ENCODE measurements around the gene KIF9.
"Not testable (repeated sequence)": the region's sequence is repeated elsewhere in the genome, so short reads cannot be mapped to it uniquely, and the experiment has no call there.

The KIF9 gene

DNA sequence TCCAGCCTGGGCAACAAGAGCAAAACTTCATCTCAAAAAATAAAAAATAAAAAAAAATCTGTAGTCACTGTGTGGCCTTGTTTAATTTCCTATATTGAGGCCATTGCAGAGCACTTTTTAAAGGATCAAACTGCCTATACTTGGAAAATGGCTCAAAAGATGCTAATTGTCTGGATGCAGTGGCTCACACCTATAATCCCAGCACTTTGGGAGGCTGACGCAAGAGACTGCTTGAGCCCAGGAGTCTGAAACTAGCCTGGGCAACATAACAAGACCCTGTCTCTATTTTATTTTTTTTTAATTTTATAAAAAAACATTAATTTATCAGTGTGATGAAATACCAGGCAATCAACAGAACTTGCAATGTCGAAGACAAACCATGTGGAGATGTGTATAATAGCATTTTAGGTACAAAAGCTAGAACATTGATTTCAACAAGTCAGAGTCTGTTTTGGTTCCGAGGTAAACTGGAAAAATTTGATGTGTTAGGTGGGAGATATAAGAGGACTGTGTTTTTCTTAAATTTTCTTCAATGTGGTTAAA lies 71.7 kb downstream of the KIF9 start:
- DNase-seq (ENCODE audit: low read depth, low spot score) = no peak
- no peak overlapping the region for H3K4me3 ChIP-seq (ENCODE audit: low read length)

- DNase-seq (ENCODE audit: low read depth, low spot score); H3K4me3 ChIP-seq (ENCODE audit: low read length): not testable (repeated sequence)
These were observed 76.6 kb downstream of the KIF9 start for GRCh38 chr3:47206022-47206421.

DNA sequence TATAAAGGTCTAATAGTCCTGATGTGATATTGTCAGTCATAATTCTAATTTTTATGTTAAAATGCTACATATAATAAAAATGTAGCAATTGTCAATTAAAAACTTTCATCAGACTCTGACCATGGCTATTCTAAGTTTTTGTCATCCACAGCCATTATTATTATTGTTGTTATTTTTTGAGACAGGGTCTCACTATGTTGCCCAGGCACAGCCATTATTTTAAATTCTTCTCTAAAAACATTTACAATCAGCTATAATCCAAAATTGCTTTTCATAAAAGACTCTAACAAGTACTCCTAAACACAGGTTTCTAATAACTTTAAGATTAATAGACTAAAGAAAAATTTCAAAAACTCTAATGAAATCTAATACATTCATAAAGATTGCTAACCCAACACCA lies 77.7 kb downstream of the KIF9 start:
- H3K4me3 ChIP-seq (ENCODE audit: low read length) = no peak overlapping the region
- no peak for DNase-seq (ENCODE audit: low read depth, low spot score)

DNA sequence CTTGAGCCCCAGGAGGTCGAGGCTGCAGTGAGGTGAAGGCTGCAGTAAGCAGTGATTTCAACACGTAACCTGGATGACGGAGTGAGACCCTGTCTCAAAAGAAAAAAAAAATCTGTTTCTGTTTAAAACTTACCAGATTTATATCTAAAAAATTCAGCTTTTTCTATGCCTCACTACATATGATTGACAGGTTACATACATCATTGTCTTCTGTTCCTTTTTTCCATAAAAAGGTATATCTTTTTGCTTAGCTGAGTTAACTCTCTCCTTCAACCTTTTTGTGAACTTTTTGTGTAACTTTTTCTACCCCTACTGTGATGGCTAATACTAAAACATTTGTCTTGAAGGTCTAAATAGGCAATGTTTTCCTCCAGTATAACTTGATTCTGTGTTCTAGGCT lies 80.1 kb downstream of the KIF9 start:
- DNase-seq (ENCODE audit: low read depth, low spot score) = no peak
- H3K4me3 ChIP-seq (ENCODE audit: low read length) = no peak overlapping the region

- no peak overlapping the region for H3K4me3 ChIP-seq (ENCODE audit: low read length)
- no peak for DNase-seq (ENCODE audit: low read depth, low spot score)
These were observed 85.3 kb downstream of the KIF9 start for GRCh38 chr3:47197287-47197686.

DNA sequence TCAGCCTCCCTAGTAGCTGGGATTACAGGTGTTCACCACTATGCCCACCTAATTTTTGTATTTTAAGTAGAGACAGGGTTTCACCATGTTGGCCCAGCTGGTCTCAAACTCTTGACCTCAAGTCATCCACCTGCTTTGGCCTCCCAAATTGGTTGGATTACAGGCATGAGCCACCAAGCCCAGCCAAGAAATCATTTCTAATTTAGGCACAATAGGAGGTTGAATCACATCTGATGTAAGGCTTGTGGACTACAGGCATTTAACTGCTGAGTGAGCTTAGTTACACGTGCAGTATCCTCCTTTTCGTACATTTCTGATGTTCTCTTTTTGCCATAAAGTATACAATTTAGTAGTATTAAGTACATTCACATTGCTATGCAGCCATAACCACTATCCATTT lies 87.6 kb downstream of the KIF9 start:
- no peak for DNase-seq (ENCODE audit: low read depth, low spot score)
- no peak overlapping the region for H3K4me3 ChIP-seq (ENCODE audit: low read length)

GRCh38 chr3:47193871-47194859 lies 88.4 kb downstream of the KIF9 start:
- DNase-seq (ENCODE audit: low read depth, low spot score) = no peak
- no peak overlapping the region for H3K4me3 ChIP-seq (ENCODE audit: low read length)

- DNase-seq (ENCODE audit: low read depth, low spot score) = no peak
- H3K4me3 ChIP-seq (ENCODE audit: low read length) = no peak overlapping the region
These were observed 96.3 kb downstream of the KIF9 start for GRCh38 chr3:47186285-47186684.

- DNase-seq (ENCODE audit: low read depth, low spot score); H3K4me3 ChIP-seq (ENCODE audit: low read length): not testable (repeated sequence)
These were observed 100.9 kb downstream of the KIF9 start for GRCh38 chr3:47181685-47182084.

DNA sequence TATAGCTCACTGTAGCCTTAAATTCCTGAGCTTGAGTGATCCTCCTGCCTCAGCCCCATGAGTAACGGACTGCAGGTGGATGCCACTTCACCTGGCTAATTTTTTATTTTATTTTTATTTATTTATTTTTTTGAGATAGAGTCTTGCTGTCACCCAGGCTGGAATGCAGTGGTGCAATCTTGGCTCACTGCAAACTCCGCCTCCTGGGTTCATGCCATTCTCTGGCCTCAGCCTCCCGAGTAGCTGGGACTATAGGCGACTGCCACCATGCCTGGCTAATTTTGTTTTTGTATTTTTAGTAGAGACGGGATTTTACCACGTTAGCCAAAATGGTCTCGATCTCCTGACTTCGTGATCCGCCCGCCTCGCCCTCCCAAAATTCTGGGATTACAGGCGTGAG lies 102.6 kb downstream of the KIF9 start:
- not testable (repeated sequence) for H3K4me3 ChIP-seq (ENCODE audit: low read length); DNase-seq (ENCODE audit: low read depth, low spot score)
